HepG2 (cell line): ENCODE measurements around the gene TTBK1. TPM values are rescaled to one million over a fixed set of nuclear protein-coding genes. Genes with fewer than 3 reads are reported as not detected.

Source experiments
- BRCA1 ChIP-seq: sonication (generic); formaldehyde crosslinking; IDR thresholded peaks from 2 replicates; pipeline ENCODE4 v1.4.0; 2020; ENCODE audit warnings: missing genetic modification reagents
- CBX1 ChIP-seq: IDR thresholded peaks from one replicate; pipeline ENCODE4 v1.6.1; 2016; ENCODE audit warnings: antibody characterized with exemption, low read depth
- FOXC1 ChIP-seq: sonication (generic); formaldehyde crosslinking; IDR thresholded peaks from 2 replicates; pipeline ENCODE4 v1.8.0; 2022; ENCODE audit warnings: mild to moderate bottlenecking, missing genetic modification reagents, borderline replicate concordance
- FOXO1 ChIP-seq: sonication (generic); formaldehyde crosslinking; IDR thresholded peaks from 2 replicates; pipeline ENCODE4 v1.4.0; 2020; ENCODE audit warnings: missing genetic modification reagents
- GABPA ChIP-seq, 2 experiments: IDR thresholded peaks; 2 replicates each; pipeline ENCODE4 v1.6.1; 2011 to 2016; ENCODE audit warnings: low read depth in 2 of 2, low read length in 1 of 2, missing biosample characterization in 1 of 2, missing genetic modification characterization in 1 of 2
- GATAD1 ChIP-seq: IDR thresholded peaks from 2 replicates; pipeline ENCODE4 v1.6.1; 2016; ENCODE audit warnings: missing genetic modification reagents, missing compliant biosample characterization
- MEIS1 ChIP-seq: sonication (generic); formaldehyde crosslinking; IDR thresholded peaks from 2 replicates; pipeline ENCODE4 v1.9.0; 2021; ENCODE audit warnings: mild to moderate bottlenecking, missing genetic modification reagents, moderate library complexity, borderline replicate concordance
- POLR2G ChIP-seq: fragments of 200-400 bp; formaldehyde crosslinking; IDR thresholded peaks from 2 replicates; pipeline ENCODE4 v1.6.1; 2018; ENCODE audit warnings: mild to moderate bottlenecking, low read depth, low read length, moderate library complexity
- PRDM15 ChIP-seq: sonication (generic); formaldehyde crosslinking; IDR thresholded peaks from 2 replicates; pipeline ENCODE4 v1.4.0; 2020; ENCODE audit warnings: missing genetic modification reagents
- TMF1 ChIP-seq: sonication (generic); formaldehyde crosslinking; IDR thresholded peaks from 2 replicates; pipeline ENCODE4 v1.8.1; 2022; ENCODE audit warnings: low read depth, missing genetic modification reagents
- ZBTB26 ChIP-seq: IDR thresholded peaks from 2 replicates; pipeline ENCODE4 v1.6.1; 2016; ENCODE audit warnings: missing compliant biosample characterization, missing genetic modification reagents, borderline replicate concordance
- ZFP62 ChIP-seq: sonication (generic); formaldehyde crosslinking; IDR thresholded peaks from 2 replicates; pipeline ENCODE4 v1.4.0; 2020; ENCODE audit warnings: missing genetic modification reagents
- ZFX ChIP-seq: sonication (generic); formaldehyde crosslinking; IDR thresholded peaks from 2 replicates; pipeline ENCODE4 v1.4.0; 2020; ENCODE audit warnings: mild to moderate bottlenecking, low read depth, missing genetic modification reagents, moderate library complexity
- ZNF512 ChIP-seq: sonication (generic); formaldehyde crosslinking; IDR thresholded peaks from 2 replicates; pipeline ENCODE4 v1.4.0; 2020; ENCODE audit warnings: mild to moderate bottlenecking, missing genetic modification reagents
- ZNF609 ChIP-seq: sonication (generic); formaldehyde crosslinking; IDR thresholded peaks from 2 replicates; pipeline ENCODE4 v1.4.0; 2020; ENCODE audit warnings: mild to moderate bottlenecking, missing genetic modification reagents, borderline replicate concordance
- ZNF75D ChIP-seq: sonication (generic); formaldehyde crosslinking; IDR thresholded peaks from 2 replicates; pipeline ENCODE4 v1.8.1; 2023; ENCODE audit warnings: missing genetic modification reagents, mild to moderate bottlenecking, borderline replicate concordance
- polyA plus RNA-seq, 8 experiments: library from polyadenylated mRNA; depleted of rRNA in 3 of 8; stranded (reverse) in 7 of 8; unstranded in 1 of 8; fragments of >200 nt; fragmentation: Illumina TruSeq in 4 of 8; extraction: Trizol in 4 of 8; gene quantifications; 2 replicates each; pipeline versions ENCODE4 v1.2.1 to v1.2.3, GENCODE V29; 2011 to 2016; ENCODE audit warnings: low read depth in 4 of 8, missing spikeins in 1 of 8, mixed read lengths in 1 of 8; ENCODE audit not compliant: insufficient read depth in 1 of 8
- total RNA-seq, 5 experiments: library from RNA; depleted of rRNA; stranded (reverse); fragments of >200 nt; fragmentation: Illumina TruSeq; extraction: Trizol; gene quantifications; 2 replicates each; pipeline ENCODE4 v1.2.3, GENCODE V29; 2016; ENCODE audit warnings: low read depth in 1 of 5

The TTBK1 gene
- total and polyA plus RNA-seq, 2 of the 13 experiments (the other 11 are each of a cell fraction or from before 2014, with no cell fraction given) = 0.24 to 0.33 TPM

GRCh38 chr6:43228951-43229802 is 14.1 kb upstream of the TTBK1 start, which contains the start of gene DNPH1 (continued):
- TF ChIP-seq PRDM15 (CRISPR knock-in tag) = peak; percentile 85
- TF ChIP-seq TMF1 (CRISPR knock-in tag) = peak; percentile 95
- TF ChIP-seq FOXC1 = peak; percentile 64; the same call in 1 of the 2 replicates
- no peak for TF ChIP-seq ZNF75D (CRISPR knock-in tag)
- peak; percentile 93 for TF ChIP-seq POLR2G
- peak; percentile 60 for TF ChIP-seq FOXO1
- TF ChIP-seq ZBTB26 (CRISPR knock-in tag) = 0 out of 2 replicates have a peak, but pooled peaks have one; percentile 50
- no peak for TF ChIP-seq ZNF512 (CRISPR knock-in tag)
- peak; percentile 31; the same call in 1 of the 2 replicates for TF ChIP-seq MEIS1 (CRISPR knock-in tag)
- no peak for TF ChIP-seq GABPA (IDR thresholded peaks at IDR 0.05; ENCODE audit: low read depth, low read length)
- TF ChIP-seq GABPA (CRISPR knock-in tag; IDR thresholded peaks at IDR 0.05; ENCODE audit: low read depth) = no peak
- peak; percentile 84 for TF ChIP-seq CBX1
- TF ChIP-seq GATAD1 = peak; percentile 39; the same call in 1 of the 2 replicates
- TF ChIP-seq ZFP62 (CRISPR knock-in tag) = no peak
- TF ChIP-seq ZFX (CRISPR knock-in tag) = peak; percentile 94
- TF ChIP-seq ZNF609 (CRISPR knock-in tag) = peak; percentile 55; the same call in 1 of the 2 replicates
- TF ChIP-seq BRCA1 = peak; percentile 82; the same call in 1 of the 2 replicates
